AG10803 (cell line): ENCODE measurements around the gene SERPINB5.
A peak's percentile ranks its signal among the peaks of the same experiment; 100 is the strongest.

Source experiments
- DNase-seq: peaks from one replicate; pipeline ENCODE4 v3.0.0; 2010; ENCODE audit warnings: low read depth
- H3K4me3 ChIP-seq: 2 replicates; pipeline ENCODE4 v1.5.1; 2011; ENCODE audit warnings: mild to moderate bottlenecking, low read length, control low read depth
- CTCF ChIP-seq: conservative IDR thresholded peaks from 2 replicates; pipeline ENCODE4 v1.5.1; 2011; ENCODE audit warnings: mild to moderate bottlenecking, low read length, control low read depth, inconsistent platforms

SERPINB5 gene

DNA sequence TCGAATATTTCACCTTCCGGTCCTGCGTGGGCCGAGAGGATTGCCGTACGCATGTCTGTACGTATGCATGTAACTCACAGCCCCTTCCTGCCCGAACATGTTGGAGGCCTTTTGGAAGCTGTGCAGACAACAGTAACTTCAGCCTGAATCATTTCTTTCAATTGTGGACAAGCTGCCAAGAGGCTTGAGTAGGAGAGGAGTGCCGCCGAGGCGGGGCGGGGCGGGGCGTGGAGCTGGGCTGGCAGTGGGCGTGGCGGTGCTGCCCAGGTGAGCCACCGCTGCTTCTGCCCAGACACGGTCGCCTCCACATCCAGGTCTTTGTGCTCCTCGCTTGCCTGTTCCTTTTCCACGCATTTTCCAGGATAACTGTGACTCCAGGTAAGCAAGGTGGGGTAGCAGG, at the start of gene SERPINB5:
Gene SERPINB5, plus strand, starts transcription at position 291 of the 400 bp plus-strand sequence. CDS start 7,471 bp downstream, outside the sequence.
- H3K4me3 ChIP-seq, result no peak within 1 kb of the TSS
- no peak for TF ChIP-seq CTCF

DNA sequence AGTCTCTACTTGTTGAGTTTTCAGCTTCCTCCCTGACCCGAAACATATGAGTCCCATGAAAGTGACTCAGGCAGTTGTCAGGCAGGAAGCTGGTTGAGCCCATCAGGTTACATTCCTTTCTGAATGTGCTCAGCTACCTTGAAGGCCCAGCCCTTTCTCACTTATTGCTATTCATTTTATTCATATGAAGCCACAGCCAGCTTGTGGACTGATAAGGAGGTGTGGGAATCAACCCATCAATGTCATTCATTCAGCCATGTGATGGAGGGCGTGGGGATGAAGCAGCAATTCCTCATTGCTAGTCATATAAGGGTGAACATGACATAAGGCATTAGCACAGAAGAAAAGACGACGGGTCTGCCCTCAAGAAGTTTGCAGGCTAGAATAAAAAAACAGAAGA, 49.2 kb upstream of the SERPINB5 start:
- no peak overlapping the region for H3K4me3 ChIP-seq
- DNase-seq, result no peak
- no peak for TF ChIP-seq CTCF

More for the DNA sequence above, at the start of gene SERPINB5:
- no peak for DNase-seq

DNA sequence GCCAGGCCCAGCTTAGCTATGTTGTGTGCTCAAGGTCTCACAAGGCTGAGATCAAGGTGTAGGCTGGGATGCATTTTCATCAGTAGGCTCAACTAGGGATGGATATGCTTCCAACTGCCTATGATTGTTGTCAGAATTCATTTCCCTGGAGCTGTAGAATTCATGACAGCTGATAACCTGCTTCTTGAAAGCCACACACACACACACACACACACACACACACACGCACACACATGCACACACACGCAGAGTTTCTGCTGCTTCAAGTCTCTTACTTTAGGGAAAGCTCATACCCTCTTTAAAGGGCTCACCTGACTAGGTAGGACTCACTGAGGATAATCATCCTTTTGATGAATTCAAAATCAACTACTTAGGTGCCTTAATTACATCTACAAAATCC, 46.2 kb upstream of the SERPINB5 start:
- TF ChIP-seq CTCF, result no peak
- DNase-seq, result no peak
- no peak overlapping the region for H3K4me3 ChIP-seq

DNA sequence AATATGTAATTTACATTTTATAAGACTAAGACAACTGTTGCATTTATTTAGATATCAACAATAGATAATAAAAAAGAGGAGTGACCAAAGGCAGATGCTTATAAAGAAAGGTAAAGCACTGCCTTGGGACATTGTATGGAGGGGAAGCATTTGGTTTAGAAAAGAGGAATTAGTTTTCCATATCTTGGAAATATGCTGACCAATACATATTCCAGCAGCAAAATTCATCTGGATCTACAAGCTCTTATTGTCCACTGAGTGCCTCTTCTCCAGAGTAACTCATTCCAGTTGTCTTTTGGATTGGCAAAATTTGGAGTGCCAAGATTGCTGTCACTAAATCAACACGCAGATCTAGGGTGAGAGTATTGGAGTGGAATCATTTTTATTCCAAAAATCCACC, 45.6 kb upstream of the SERPINB5 start:
- TF ChIP-seq CTCF, result no peak
- no peak overlapping the region for H3K4me3 ChIP-seq
- DNase-seq, result no peak

GRCh38 chr18:63433334-63433866, 43.4 kb upstream of the SERPINB5 start:
- no peak overlapping the region for H3K4me3 ChIP-seq
- no peak for TF ChIP-seq CTCF
- DNase-seq, result peak; percentile 64

DNA sequence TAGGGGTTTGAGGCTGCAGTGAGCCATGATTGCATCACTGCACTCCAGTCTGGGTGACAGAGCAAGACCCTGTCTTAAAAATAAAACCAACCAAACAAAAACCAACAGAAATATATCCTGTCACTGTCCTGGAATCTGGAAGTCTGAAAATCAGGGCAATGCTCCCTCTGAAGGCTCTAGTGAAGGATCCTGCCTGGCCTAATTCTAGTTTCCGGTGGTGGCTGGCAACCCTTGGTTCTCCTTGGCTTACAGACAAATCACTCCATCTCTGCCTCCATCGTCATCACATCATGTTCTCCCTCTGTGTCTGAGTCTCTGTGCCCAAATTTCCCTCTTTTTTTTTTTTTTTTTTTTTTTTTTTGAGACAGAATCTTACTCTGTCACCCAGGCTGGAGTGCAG, 38.6 kb upstream of the SERPINB5 start:
- peak; percentile 29 for DNase-seq
- TF ChIP-seq CTCF, result no peak
- no peak overlapping the region for H3K4me3 ChIP-seq

- H3K4me3 ChIP-seq, result no peak overlapping the region
- peak; percentile 62 for DNase-seq
- peak; percentile 92 for TF ChIP-seq CTCF
Observed at GRCh38 chr18:63439334-63439733, 37.4 kb upstream of the SERPINB5 start.
